Stimulated activated CD8-positive, alpha-beta memory T cell treated with anti-CD3 and anti-CD28 coated beads, Interleukin-7, amount 100 ng/mL, for 4 hours (primary cell): Measurements from ENCODE around the gene TSSK6.
A peak's percentile ranks its signal among the peaks of the same experiment; 100 is the strongest.

Source experiments
- DNase-seq, 2 donors: peaks; one replicate each; pipeline ENCODE4 v3.0.0-alpha.2; 2020; ENCODE audit warnings: low read depth in 2 of 2

The TSSK6 gene

GRCh38 chr19:19544954-19545591 lies 29.7 kb upstream of the TSSK6 start:
- no peak for DNase-seq

DNA sequence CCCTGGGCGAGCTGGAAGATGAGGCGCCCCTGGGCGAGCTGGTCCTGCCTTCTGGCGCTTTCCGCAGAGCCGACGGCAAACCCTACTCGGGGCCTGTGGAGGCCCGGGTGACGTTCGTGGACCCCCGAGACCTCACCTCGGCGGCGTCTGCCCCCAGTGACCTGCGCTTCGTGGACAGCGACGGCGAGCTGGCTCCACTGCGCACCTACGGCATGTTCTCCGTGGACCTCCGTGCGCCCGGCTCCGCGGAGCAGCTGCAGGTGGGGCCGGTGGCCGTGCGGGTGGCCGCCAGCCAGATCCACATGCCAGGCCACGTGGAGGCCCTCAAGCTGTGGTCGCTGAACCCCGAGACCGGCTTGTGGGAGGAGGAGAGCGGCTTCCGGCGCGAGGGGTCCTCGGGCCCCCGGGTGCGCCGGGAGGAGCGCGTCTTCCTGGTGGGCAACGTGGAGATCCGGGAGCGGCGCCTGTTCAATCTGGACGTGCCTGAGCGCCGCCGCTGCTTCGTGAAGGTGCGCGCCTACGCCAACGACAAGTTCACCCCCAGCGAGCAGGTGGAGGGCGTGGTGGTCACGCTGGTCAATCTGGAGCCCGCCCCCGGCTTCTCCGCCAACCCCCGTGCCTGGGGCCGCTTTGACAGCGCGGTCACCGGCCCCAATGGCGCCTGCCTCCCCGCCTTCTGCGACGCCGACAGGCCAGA lies 29.1 kb upstream of the TSSK6 start:
- DNase-seq, result no peak

DNA sequence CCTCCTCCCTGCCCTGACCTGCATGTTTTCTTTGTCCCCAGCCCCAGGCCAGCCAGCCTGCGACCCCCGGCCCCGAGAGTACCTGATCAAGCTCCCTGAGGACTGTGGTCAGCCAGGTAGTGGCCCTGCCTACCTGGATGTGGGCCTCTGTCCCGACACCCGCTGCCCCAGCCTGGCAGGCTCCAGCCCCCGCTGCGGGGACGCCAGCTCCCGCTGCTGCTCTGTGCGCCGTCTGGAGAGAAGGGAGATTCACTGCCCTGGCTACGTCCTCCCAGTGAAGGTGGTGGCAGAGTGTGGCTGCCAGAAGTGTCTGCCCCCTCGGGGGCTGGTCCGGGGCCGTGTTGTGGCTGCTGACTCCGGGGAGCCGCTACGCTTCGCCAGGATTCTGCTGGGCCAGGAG lies 28.3 kb upstream of the TSSK6 start:
- no peak for DNase-seq

- DNase-seq, result no peak
Measured at GRCh38 chr19:19543101-19543500, 27.8 kb upstream of the TSSK6 start.

DNA sequence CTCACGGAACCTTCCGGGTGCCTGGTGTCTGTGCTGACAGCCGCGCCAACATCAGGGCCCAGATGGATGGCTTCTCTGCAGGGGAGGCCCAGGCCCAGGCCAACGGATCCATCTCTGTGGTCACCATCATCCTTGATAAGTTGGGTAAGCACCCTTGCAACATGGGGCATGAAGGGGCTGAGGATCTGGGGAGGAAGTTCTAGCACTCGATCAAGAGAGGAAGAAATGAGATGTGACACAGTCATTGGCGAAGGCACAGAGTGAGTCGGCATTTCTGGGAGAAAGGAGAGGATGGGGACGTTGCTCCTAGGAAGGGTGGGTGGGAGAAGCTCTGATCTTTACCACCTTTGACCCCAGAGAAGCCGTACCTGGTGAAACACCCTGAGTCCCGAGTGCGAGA lies 27.2 kb upstream of the TSSK6 start:
- no peak for DNase-seq

- no peak for DNase-seq
Measured at GRCh38 chr19:19541616-19542015, 26.3 kb upstream of the TSSK6 start.

GRCh38 chr19:19540715-19541515 lies 25.6 kb upstream of the TSSK6 start:
- DNase-seq, result peak; percentile 50 to 59

DNA sequence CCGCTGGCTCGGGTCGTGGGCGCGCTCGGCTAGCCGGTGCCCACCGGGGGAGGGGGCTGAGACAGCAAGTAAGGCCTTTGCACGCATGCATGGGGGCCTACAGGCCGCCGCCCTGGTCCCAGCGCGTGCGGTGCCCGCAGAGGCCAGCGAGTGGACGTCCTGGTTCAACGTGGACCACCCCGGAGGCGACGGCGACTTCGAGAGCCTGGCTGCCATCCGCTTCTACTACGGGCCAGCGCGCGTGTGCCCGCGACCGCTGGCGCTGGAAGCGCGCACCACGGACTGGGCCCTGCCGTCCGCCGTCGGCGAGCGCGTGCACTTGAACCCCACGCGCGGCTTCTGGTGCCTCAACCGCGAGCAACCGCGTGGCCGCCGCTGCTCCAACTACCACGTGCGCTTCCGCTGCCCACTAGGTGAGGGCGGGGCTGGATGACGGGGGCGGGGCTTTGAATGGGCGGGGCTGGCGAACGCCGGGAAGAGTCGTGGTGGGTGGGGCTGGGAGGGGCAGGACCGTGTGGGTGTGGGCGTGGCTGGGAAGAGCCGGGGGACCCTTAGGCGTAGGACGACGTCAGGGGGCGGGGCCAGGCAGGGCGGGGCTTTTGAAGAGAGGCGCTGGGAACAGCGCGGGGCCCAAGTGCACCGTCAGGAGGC lies 24.8 kb upstream of the TSSK6 start:
- peak; percentile 57 to 62 for DNase-seq

DNA sequence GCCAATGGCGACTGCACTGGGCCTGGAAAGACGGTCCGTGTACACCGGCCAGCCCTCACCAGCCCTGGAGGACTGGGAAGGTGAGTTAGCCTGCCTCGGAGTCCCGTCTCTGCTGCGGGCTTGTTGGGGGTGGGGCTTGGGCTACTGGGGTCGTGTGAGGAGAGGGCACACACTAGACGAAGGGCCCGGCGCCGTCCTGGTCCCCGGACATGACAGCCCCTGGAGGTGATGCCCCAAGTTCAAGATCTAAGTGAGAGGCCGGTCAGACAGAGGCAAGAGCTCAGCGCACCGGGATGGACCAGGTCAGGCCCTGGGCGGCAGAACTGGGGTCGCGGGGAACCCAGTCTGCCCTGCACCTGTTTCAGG lies 24.3 kb upstream of the TSSK6 start:
- DNase-seq, result no peak

GRCh38 chr19:19538785-19539166 lies 23.4 kb upstream of the TSSK6 start:
- no peak for DNase-seq

- DNase-seq, result no peak
Measured at GRCh38 chr19:19538061-19538784, 22.9 kb upstream of the TSSK6 start, which contains the start of gene CILP2. TSS of gene CILP2 (plus strand) at chr19:19538265. CDS start at chr19:19538350, 85 bp downstream.

DNA sequence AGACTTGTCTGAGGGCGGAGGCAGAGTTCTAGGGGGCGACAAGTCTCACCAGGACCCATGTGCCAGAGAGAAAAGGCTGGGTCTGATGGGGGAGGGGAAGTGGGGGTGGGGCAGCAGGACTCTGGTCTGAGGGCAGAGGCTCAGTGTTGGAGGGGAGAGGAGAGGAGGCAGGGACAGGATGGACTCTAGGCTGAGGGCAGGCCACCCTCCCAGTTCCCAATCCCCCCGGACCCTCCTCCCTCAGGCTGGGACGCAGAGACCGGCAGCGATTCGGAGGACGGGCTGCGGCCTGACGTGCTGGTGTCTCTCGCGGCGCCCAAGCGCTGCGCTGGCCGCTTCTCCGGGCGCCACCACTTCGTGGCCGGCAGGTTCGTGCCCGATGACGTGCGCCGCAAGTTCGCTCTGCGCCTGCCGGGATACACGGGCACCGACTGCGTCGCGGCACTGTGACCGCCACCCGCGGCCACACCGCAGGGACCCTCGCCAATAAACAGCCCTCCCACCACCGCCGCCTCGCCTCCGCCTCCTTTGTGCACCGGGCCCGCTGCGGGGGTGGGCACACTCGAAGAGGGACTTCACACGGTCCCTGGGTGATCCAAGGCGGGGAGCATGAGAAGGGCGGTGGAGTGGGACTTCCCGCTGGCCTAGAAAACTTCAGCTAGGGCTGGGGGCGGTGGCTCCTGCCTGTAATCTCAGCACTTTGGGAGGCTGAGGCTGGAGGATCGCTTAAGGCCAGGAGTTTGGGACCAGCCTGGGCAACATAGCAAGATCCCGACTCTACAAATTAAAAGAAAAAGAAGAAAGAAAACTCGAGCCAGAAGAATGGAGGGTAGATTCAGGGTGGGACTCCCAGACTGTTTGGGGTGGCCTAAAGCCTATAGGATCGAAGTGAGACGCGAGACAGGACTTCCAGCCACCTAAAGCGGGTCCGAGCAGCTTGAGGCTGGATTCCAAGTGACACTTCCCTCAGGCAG lies 22.0 kb upstream of the TSSK6 start:
- peak in 1 of 2 donors; percentile 23 for DNase-seq

DNA sequence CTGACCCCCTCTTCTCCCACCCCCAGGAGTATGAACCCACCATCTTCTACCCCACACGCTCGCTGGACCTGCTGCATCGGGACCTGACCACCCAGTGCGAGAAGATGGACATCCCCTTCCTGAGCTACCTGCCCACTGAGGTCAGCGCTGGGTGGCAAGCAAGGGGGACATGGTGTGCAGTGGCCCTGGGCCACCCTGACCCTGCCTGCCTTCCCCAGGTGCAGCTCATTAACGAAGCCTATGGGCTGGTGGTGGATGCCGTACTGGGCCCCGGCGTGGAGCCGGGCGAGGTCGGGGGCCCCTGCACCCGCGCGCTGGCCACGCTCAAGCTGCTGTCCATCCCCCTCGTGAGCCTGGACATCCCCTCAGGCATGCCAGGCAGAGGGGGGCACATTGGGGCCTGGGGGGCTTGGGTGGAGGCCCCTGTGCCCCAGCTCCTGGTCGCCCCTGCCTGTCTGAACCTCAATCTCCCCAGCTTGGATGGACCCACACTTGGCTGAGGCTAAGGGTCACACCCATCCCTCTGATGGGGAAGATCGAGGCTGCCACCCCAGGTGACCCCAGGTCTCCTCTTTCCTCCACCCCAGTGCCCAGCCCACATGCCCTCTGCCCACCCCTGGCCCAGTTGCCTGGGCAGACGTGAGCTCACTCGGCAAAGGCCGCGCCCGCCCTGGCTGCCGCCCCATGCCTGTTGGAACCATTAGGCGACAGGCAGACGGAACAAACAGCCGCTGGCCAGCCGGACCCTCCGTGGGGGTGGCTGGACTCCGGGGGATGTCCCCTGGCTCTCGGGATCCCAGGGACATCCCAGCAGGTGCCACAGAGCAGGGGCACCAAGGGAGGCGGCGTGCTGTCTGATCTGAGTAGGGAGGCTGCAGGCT lies 20.2 kb upstream of the TSSK6 start:
- DNase-seq, result no peak

- DNase-seq, result no peak
Measured at GRCh38 chr19:19534556-19535265, 19.4 kb upstream of the TSSK6 start.

- DNase-seq, result no peak
Measured at GRCh38 chr19:19533841-19534240, 18.5 kb upstream of the TSSK6 start.

DNA sequence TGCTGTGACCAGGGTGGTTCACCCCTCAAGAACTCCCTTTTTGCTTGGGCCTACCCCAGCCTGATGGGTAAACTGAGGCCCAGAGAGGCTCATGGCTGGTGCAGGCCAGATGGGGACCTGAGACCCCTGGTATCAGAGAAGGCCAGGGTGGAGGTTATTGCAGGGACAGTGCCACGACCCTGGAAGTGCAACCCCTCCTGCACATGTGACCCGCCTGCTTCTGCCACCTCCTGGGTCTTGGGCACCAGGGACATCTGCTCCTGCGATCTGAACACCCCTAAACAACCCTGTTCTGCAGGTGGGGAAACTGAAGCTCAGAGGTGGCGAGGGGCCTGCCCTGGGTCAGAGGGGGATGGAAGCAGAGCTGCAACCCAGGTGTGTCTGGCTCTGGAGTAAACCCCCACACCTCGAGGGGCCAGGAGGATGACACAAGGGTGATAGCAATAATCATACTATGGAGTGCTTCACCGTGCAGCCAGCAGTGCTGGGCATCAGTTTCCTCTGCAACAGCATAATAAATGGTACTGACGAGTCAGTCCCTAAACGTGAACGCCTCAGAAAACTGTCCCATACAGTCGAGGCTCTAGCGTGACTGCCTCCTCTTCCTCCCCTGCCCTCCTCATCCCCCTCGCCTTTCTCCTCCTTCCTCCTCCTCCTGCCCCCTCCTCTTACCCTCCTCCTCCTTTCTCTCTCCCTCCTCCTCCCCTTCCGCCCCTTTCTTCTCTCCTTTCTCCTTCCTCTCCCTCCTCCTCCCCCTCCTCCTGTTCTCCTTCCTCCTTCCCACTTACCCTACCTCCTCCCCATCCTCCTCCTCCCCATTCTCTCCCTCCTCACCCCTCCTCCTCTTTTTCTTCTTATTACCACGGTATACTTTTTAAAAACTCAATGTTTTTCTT lies 17.7 kb upstream of the TSSK6 start:
- no peak for DNase-seq

- peak; percentile 55 to 74 for DNase-seq
Measured at GRCh38 chr19:19531951-19532805, 16.8 kb upstream of the TSSK6 start.
